NCI-H2196 (cell line): ENCODE results near the gene UBXN1.
"Not testable (repeated sequence)": the region's sequence is repeated elsewhere in the genome, so short reads cannot be mapped to it uniquely, and the experiment has no call there.

ENCODE experiments used
- DNase-seq: peaks from one replicate; lab custom pipeline; 2025; ENCODE audit not compliant: unreplicated experiment; lab: John Stamatoyannopoulos, UW

Gene UBXN1

GRCh38 chr11:62708793-62709192 is 29.9 kb upstream of the UBXN1 start:
- DNase-seq = no peak

- no peak for DNase-seq
Observed at GRCh38 chr11:62708392-62708791, 29.5 kb upstream of the UBXN1 start.

- peak; percentile 19 for DNase-seq
Observed at GRCh38 chr11:62707277-62707861, 28.5 kb upstream of the UBXN1 start, which contains the start of the genes BSCL2 and GNG3. Gene BSCL2, minus strand, starts transcription at chr11:62707424. Its CDS starts 229 bp downstream, at chr11:62707195. Gene GNG3, plus strand, starts transcription at chr11:62707676. Its CDS starts 620 bp downstream, at chr11:62708296.

- DNase-seq = no peak
Observed at GRCh38 chr11:62706850-62707247, 28.0 kb upstream of the UBXN1 start.

DNA sequence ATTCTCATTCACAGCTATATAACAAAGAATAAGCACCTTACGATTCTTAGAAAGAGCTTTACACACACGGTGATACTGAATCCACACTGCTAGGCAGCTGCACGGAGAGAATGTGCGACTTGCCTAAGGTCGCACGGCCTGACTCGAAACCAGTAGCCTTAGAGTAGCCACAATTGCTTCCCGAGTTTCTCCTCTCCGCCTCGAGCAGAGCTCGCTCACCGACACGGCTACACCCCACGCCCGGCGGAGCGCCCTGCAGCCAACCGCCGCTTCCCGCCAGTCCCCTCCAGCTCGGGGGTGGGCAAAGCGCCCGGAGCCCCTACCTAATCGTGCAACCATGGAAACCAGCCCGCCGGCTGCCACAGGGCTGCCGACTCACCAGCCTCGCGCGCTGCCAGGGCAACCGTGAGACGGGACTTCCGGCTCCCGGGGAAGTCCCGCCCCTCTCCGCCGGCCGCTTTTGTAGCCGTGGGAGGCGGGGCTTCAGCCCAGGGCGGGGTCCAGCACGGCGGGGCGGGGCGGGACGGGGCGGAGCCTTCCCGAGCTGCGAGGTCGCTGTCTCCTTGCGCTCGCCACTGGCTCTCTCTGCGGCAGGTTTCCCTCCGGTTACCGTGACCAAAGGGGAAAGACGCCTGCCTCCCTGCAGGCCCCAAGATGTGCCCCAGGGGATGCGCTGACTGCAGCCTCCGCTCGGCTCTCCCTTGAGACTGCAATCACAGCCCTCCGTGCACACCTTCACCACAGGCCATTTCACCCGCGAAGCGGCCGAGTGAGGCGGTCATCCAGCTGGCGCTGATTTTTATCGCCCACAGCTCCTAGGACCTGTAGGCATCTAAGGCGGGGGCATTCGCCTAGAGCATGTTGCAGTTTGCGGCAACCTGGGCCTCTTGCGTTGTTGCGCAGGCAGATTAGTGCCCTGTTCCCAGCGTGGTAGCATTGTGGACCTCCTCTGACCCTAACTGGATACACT is 27.3 kb upstream of the UBXN1 start:
- peak; percentile 96 for DNase-seq

GRCh38 chr11:62705413-62705812 is 26.5 kb upstream of the UBXN1 start:
- DNase-seq = peak; percentile 45

DNA sequence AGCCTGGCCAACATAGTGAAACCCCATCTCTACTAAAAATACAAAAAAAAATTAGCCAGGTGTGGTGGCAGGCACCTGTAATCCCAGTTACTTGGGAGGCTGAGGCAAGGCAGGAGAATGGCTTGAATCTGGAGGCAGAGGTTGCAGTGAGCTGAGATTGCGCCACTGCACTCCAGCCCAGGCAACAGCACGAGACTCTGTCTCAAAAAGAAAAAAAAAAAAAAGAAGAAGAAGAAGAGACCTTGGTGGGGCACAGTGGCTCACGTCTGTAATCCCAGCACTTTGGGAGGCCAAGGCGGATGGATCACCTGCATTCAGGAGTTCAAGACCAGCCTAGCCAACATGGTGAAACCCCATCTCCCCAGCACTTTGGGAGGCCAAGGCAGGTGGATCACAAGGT is 25.0 kb upstream of the UBXN1 start:
- not testable (repeated sequence) for DNase-seq

DNA sequence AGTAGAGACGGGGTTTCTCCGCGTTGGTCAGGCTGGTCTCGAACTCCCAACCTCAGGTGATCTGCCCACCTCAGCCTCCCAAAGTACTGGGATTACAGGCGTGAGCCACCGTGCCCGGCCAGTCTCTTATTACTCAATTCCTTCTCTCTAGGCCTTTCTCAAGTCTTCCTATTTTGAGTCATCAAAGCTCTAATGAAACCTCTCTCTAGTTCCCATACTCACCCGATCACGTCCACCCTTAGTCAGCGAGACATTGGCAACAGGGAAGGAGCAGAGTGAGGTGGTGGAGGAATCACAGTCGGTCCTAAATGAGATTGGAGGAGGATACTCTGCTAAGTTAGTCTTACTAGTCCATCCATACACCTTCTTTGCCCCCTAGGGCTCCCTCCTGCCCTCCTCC is 23.4 kb upstream of the UBXN1 start:
- DNase-seq = no peak

DNA sequence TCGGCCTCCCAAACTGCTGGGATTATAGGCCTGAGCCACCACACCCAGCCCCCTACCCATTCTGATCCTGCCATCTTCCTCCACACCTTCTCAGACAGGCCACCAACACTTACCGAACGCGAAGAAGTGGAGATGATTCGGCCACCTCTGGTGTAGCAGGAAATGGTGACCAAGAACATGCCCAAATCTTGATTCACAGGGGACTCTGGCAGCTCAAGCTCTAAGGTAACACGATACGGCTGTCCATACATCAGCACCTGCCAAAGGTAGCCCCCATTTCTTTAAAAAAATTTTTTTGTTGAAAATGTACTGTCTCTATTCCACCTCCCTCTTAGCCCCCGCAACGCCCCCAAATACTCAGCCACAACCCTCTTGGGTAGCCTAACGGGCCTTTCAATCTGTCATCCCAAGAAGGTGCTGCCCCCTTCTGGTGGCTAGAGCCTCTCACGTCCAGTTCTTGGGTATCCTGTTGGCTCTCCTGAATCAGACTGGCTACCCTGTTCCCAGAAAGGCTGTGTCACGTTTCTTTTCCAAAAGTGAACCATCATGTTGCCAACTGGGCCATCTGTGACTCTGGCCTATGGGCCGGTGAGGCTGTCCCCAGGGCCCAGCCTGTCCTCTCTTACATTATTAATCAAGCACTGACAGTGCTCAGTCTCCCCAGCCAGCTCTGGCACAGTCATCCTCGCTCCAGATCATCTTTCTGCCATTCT is 15.7 kb upstream of the UBXN1 start:
- peak; percentile 63 for DNase-seq

GRCh38 chr11:62693624-62694023 is 14.8 kb upstream of the UBXN1 start:
- not testable (repeated sequence) for DNase-seq

DNA sequence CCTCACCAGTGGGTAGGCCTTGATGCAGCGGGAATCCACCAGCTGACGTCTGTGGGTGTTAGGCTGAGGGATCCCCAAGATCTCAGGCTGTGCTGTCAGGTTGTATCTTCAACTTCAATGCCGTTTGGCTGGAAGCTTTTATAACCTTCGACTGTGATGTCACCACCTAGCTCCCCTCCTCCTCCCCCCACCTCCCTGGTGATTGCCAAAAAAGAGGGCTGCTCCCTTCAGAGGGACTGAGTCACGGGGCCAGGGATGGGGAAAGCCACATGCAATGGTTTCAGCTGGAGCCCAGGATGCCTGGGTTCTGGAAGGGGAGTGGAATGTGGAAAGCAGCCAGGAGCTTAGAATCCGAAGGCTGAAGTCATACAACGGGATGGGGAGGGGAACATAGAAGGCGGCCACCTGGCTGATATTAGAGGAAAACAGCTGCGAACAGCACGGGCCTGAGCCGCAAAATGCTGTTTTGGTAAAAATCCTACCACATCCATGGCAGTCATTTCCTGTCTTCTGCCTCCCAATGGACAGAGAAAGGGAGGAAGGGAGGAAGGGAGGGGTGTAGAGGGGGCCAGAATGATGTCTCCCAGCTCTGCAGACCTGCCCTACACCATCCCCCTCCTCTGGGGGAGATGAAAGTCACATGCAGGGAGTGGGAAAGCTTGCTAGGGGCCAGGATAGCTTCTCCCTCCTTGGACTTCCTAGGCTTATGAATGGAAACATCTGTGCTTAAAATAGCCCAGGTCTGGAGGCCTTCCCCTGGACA is 10.7 kb upstream of the UBXN1 start, which contains the start of gene LRRN4CL:
TSS of gene LRRN4CL (minus strand) at position 110 of the 763 bp plus-strand sequence. CDS start 1,022 bp downstream, outside the sequence.
- no peak for DNase-seq

GRCh38 chr11:62688491-62688890 is 9.6 kb upstream of the UBXN1 start:
- DNase-seq = no peak

GRCh38 chr11:62687508-62688396 is 8.9 kb upstream of the UBXN1 start:
- DNase-seq = no peak

DNA sequence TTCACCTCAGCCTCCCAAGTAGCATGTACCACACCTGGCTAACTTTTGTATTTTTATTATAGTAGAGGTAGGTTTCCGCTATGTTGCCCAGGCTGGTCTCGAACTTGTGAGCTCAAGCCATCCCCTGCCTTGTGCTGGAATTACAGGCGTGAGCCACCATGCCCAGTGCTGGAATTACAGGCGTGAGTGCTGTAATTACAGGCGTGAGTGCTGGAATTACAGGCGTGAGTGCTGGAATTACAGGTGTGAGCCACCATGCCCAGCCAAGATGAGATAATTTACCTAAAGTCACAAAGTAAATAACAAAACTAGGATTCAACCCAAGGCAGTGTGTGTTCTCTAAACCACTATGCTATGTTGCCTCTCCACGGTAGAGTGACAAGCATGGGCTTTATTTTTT is 3.6 kb upstream of the UBXN1 start:
- no peak for DNase-seq

DNA sequence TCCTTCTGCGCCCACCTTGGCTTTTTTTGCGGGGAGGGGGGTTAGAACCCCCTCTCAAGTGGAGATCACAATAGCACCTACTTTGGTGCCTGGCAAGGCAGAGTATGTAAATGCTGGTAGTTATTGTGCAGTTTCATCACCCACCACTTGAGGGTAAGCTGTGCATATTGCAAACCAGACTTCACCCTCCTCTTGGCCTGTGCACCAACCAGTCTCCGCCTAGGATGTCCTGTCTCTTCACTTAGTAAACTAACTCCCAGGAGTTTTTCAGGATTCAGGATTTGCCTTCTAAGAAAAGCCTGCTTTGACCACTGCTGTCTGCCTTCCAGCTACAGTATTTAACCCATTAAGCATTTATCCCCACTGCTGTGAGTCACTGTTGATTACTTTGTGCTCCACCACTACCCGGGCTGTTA is 2.0 kb upstream of the UBXN1 start:
- peak; percentile 50 for DNase-seq

DNA sequence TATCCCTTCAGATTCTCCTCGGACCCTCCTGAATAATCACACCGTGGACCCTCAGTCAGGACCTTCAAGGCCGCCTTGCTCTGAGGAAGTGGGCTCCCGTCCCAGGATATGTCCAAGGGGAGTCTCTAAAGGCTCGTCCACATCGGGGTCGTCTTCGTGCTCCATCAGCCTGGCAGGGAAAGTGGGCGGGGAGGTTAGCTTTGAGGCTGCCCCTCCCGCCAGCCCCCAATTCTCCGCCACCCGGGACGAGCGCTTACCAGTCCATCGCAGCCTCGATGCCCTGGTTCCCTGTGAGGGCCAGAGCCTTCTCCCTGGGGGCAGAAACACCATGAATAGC is 472 bp downstream of the UBXN1 start:
- DNase-seq = no peak

DNA sequence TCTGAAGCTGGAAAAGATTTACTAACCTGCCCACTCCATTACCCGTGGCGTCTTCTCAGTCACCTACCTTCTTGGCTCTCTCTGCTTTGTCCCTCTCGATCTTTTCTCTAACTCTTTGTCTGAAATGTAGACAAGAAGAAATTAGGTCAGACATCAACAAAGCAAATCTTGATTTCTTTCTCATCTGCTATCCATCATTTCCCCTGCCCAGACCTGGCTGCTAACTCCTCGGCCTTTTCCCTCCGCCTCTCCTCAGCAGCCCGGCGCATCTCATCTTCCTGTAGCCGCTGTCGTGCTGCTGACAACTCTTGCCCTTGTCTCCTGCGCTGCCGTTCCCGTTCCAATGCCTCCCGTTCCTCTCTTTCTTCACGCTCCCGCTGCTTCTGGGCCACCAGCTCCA is 1.2 kb downstream of the UBXN1 start:
- no peak for DNase-seq

GRCh38 chr11:62677156-62677555 is 1.7 kb downstream of the UBXN1 start:
- no peak for DNase-seq

DNA sequence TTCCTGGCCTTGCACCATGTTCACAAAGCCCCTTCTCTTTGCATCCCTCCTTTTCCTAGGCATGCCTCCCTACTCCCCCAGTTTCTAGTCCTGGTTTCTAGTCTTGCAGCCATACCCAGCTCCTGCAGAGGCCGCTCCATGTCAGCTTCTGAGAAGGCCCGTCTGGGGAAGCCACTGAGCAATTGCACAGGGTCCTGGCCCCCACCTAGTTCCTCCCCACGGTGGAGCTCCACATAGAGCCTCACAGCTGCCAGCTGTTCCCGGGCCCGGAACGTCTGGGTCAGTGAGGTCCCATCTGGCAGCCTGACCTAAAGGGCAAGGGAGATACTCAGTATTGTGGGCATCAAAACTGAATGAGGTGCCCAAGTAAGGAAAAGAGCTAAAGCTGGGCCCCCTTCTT is 2.2 kb downstream of the UBXN1 start:
- no peak for DNase-seq

DNA sequence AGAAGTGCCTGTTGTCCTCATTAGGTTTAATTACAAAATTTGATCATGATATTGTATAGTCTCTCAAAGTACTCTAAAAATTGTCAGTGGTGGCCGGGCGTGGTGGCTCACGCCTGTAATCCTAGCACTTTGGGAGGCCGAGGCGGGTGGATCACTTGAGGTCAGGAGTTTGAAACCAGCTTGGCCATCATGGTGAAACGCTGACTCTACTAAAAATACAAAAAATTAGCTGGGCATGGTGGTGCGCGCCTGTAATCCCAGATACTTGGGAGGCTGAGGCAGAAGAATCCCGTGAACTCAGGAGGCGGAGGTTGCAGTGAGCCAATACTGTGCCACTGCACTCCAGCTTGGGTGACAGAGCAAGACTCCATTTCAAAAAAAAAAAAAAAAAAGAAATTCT is 3.5 kb downstream of the UBXN1 start:
- DNase-seq = not testable (repeated sequence)
